Raji (cell line): ENCODE results near the gene CDC14B.

Experiments
- POLR2A ChIP-seq: IDR thresholded peaks from 2 replicates; pipeline ENCODE4 v1.6.1; 2011; ENCODE audit warnings: low read depth, low read length, control low read depth; ENCODE audit not compliant: insufficient read depth

Gene CDC14B

DNA sequence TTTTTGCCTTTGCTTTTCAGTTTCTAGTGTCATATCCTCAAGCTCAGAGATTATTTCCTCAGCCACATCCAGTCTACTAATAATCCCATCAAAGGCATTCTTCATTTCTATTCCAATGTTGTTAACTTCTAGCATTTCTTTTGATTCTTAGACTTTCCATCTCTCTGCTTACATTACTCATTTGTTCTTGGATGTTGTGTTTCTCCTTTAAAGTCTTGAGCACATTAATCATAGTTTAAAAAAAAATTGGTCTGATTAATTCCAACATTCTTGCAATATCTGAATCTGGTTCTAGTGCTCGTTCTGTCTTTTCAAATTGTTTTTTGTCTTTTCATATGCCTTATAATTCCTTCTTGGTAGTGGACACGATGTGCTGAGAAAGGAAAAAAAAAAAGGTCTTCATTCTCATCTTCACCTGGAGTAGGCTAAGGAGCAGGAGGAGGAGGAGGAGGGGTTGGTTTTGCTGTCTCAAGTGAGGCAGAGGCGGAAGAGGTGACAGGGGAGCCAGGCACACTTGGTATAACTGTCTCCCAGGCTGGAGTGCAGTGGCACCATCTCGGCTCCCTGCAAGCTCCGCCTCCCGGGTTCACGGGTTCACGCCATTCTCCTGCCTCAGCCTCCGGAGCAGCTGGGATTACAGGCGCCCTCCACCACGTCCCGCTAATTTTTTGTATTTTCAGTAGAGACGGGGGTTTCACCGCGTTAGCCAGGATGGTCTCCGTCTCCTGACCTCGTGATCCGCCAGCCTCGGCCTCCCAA lies 19.1 kb upstream of the CDC14B start:
- no peak for TF ChIP-seq POLR2A

DNA sequence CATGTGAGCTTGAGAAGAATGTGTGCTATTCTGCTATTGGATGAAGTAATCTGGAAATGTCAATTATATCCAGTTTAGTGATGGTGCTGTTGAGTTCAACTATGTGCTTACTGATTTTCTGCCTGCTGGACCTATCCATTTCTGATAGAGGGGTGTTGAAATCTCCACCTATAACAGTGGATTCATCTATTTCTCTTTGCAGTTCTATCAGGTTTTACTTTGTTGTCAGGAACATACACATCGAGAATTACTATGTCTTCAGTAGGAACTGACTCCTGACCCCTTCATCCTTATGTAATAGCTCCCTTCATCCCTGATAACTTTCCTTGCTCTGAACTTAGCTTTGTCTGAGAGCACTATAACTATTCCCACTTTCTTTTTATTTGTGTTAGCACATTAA lies 16.7 kb upstream of the CDC14B start:
- no peak for TF ChIP-seq POLR2A

DNA sequence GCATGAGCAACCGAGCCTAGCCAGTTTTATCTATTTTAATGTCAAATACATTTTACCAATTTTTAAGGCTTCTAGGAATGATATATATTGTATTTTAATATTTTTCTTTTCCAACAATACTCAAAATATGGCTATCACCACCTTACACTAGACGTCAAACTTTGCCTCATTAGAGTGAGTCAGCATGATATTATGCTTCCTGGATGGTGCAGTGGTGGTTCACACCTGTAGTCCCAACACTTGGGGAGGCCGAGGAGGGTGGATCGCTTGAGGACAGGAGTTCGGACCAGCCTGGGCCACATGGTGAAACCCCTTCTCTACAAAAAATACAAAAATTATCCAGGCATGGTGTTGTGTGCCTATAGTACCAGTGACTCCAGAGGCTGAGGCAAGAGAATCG lies 7.3 kb upstream of the CDC14B start:
- no peak for TF ChIP-seq POLR2A

DNA sequence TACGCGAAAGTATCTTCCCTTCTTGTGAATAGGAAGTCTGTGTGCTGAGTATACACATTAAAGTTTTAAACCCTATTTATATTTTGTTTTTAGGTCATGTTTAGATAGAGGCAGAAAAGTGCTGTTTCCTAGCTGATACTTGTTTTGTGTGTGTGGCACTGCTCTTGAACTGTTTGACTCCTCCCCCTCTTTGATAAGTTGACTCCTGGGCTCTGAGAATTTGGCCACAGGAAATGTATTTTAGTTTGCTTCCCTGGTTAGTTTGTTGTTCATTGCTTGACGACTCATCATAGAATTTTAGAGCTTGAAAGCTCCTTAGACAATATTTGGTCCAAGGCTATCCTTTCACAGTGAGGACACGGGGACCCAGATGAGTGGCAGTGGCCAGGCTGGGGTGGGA lies 2.0 kb upstream of the CDC14B start:
- no peak for TF ChIP-seq POLR2A

DNA sequence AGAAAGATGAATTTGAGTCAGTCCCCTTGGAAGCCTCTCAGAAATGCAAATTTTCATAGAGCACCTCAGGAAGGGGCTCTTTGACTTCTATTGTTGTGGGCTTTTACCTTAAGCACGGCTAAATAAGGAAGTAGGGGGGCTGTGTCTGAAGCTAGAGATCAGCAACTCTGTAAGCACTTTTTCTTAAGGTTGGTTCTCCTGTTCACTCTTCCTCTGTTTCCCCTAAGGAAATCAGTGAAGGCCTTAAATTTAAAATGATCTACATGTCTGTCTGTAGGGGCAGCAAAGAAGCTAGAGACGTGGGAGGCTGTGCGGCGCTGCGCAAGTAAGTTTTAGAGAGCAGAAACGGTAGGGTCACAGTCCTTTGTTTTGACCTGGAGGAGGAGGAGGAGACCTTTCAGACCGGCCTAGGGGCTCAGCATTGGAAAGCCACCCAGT lies 1.2 kb upstream of the CDC14B start:
- TF ChIP-seq POLR2A: no peak

DNA sequence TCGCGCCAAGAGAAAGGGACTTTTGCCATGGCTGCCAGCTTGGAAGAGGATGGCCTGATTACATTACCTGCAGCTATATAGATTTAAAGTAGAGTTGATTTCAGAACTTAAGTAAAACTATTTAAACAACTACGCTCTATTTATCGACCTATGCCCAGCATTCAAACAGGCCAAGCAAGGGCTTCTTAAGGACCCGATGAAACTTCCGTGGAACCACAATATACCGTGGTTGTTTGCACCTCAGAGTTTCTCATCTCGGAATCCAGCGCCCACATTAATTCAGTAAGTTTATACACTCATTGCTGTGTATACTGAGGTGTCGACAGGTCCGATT lies 505 bp upstream of the CDC14B start:
- TF ChIP-seq POLR2A: no peak

DNA sequence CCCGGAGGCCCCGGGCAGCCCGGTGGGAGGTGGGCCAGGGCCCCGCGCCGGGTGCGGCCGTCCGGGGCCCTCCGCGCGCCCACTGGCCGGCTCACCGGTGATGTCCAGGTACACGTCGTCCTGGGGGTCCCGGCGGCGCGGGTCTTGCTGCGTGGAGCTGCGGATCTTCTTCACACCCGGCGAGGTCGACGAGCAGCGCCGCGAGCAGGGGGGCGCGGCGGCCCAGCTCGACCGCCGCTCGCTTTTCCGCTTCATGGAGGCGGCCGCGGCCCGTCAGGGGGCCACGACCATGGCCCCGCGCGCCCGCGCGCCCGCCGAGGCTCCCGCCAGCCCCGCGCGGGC lies 548 bp downstream of the CDC14B start:
- no peak for TF ChIP-seq POLR2A

DNA sequence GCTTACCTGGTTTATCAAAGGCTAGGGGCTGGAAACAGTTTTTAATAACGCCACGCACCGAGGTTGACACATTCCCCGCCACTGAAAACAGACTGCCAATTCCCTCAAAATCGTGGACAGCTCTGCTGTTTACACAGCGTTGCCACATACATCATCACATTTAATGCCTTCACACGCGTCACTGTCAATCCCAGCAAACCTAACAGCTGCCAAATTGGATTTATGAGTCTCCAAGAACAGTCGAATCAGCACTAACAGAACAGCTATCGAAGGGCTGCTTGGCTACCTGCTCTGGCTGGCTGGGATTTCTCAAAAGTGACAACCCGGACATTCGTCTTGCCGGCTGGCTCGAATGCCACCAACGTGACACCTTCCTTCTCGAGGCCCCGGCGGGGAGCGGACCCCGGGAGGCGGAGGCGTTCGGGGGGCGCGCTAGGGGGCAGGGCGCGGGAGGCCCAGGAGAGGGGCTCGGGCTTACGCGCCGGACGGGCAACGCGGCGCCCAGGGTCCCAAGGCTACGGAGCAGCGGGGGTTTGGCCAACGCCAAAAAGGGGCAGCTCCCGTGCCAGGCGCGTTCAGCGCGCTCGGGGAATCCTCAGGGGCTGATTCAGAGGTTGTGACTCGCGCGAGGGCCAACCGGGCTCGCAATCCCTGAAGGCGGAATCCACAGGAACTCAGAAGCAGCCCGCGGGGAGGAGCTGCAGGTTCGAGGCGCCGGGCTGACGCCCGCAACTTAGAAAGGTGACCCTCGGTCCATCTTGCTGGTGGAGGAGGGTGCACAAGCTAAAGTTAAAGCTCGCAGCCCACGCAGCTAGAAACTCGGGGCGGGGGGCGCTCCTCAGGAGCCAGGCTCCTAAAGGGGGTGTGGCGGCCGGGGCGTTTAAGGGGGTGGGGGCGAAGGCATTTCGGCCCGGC lies 1.2 kb downstream of the CDC14B start:
- no peak for TF ChIP-seq POLR2A

DNA sequence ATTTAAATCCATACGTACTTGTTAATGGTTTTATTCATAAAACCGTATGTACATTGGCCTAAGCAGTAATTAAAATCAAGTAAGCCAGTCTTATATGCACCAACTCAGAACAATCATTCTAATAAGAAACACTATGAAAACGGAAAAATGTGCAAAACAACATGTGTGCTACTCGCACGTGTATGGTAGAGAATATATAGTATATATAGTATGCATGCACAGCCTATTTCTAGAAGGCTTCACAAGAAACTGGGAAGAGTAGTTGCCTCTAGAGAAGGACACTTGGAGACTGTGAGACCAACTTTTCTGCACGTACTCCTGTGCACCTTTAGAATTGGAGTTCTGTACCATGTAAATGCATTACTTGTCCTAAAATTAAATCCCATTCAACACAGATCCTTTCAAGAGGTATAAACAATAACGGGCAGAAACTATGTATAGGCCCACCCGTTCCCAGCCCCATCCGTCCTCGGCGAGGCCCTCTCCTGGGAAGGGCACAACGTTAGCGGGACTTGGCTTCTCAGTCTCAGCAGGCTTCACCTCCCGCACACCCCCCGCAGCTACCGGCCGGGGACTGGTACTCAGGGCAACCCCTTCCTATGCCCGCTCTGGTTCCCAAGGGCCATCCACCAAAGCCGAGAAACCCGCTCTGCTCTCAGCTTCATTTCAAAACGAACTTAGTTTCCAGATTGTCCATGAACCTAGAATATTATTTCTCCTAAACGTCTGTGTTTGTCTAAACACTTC lies 2.0 kb downstream of the CDC14B start:
- TF ChIP-seq POLR2A: no peak

DNA sequence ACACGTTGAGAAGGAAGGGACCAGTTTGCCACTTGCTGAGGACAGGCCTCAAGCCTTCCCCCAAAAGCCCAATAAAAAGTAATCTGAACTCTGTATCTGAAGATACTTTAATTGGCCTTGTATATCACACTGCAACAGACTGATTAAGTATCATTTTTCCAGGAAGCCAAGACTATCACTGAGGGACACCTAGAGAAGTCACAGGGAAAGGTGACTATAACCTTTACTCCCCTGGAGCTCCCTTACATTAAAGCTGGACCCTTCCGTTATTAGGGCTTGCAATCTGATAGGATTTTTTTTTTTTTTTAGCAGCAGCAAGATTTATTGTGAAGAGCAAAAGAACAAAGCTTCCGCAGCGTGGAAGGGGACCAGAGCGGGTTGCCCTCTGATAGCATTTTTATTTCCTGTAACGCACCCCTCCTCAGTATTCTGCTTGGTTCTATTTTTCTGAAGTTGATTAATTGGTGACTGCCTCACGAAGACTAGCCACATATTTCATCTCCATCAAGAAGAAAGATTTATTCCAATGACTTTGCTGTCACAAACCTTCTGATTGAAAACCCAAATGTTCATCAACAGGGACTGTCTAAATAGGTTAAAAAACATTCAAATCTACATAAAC lies 2.7 kb downstream of the CDC14B start:
- no peak for TF ChIP-seq POLR2A

DNA sequence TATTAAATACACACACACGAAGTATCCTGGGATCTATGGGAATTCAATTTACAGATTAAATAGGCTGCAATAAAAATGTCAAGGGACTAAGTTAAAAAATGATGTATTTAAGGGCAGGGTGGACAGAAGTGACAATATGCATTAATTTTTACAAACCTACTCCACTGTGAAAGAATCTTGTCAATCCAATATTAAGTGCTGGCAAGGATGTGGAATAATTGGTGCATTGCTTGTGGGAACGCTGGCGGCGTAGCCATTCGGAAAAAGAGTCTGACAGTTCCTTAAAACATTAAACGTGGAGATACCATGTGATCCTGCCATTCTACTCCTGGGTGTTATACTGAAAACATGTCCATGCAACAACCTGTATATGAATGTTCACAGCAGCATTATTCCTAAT lies 4.2 kb downstream of the CDC14B start:
- TF ChIP-seq POLR2A: no peak

DNA sequence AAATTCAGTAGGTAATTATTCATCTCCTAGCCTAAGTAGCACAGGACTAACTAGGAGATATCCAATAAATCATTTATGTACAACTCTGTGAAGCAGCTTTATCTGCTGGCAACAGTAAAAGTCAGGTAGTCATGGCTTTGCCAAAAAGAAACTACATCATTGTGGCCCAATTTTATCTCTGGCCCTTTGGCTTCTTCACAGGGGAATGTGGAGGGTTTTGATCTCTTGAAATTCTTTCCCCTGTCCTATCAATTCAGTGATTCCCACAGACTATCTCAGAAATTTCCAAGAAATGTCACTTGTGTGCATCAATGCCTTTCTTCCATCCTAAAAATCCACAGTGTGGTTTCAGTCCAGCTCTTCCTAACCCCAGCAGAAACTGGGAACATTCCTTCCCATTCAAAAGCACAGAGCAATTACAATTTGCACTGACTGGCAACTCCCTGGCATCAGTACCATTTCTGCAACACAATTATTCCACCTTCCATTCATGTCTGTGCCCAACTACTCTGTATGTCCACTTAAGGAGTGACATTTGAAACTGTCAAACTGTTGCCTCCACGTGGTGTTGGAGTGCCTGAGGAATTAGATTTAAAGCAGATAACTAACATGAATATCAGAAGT lies 6.6 kb downstream of the CDC14B start:
- TF ChIP-seq POLR2A: no peak

DNA sequence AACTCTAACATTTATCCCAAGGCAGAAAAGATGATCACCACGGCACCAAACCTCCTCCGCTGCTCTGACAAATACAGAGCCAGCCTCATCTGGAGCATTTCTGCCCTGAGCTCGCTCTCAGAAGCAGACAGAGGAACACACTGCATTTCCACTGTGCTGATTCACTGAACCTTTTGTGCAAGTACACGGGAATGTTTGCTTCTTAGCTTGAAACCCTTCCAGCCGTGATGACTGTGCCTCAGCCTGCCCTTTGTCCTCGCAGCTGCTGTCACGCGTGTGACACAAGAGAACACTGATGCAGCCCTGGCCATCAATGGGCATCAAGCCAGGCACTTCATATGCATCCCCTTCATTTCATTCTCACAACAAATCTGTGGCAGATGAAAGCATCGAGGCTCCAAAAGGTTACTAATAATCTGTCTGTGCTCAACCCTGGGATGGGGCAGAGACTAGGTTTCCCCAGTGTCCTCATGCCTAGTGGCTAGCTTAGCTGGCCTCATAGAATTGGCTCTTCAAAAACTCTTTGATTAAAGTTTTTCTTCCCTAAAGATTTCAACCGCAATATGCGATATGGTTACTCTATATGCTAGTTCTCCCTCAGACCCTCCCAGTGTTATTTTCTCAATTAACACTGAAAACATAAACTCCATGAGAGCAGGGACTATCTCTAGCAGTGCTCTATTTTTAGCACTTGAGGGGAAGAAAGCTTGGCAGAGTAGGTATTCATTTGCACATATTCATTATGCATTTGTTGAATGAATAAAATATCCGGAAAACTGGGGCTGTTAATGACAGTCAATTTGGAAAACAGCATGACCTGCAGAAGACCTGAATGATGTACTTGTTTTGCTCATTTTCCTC lies 7.3 kb downstream of the CDC14B start:
- TF ChIP-seq POLR2A: no peak

DNA sequence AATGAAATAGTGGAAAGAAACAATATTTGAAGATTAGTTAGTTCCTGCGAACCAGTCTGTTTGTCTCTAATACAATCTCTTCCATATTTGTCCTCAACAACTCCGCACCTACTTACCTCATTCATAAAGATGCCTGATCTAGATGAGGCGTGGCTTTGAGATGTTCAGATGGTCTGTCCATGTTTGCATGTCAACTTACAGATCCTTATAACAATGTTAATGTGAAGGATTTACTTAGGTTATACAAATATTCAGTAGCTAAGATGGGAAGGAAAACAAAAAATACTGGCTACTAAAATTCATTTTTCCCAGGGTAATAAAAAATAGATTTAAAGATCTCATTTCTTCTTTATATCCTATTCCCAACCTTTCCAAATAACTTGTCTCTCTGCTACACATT lies 8.3 kb downstream of the CDC14B start:
- TF ChIP-seq POLR2A: no peak
